ENCODE results near the gene SNCA. TPM values are rescaled to one million over a fixed set of nuclear protein-coding genes. Genes with fewer than 3 reads are reported as not detected.

Gene SNCA
- total RNA-seq, 2 experiments from 2014 or later: not detected

DNA sequence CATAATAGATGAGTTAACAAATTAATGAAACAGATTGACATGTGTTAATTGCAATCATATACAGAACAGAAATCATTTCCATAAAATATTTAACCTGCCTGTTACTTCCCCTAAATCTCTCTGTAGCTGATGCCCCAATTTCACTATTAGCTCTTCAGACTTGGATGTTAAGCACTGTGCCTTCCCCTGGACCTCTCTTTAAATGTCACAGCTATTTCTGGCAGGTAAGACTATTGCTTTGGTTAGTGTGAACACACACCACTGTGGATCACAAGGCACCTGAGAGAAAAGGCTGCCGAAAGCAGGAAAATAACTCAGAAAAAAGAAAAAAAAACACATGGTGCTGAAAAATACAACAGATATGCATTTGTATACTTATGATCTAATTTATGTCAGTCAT lies 91.3 kb downstream of the SNCA start:
- TF ChIP-seq, protein P1, sequence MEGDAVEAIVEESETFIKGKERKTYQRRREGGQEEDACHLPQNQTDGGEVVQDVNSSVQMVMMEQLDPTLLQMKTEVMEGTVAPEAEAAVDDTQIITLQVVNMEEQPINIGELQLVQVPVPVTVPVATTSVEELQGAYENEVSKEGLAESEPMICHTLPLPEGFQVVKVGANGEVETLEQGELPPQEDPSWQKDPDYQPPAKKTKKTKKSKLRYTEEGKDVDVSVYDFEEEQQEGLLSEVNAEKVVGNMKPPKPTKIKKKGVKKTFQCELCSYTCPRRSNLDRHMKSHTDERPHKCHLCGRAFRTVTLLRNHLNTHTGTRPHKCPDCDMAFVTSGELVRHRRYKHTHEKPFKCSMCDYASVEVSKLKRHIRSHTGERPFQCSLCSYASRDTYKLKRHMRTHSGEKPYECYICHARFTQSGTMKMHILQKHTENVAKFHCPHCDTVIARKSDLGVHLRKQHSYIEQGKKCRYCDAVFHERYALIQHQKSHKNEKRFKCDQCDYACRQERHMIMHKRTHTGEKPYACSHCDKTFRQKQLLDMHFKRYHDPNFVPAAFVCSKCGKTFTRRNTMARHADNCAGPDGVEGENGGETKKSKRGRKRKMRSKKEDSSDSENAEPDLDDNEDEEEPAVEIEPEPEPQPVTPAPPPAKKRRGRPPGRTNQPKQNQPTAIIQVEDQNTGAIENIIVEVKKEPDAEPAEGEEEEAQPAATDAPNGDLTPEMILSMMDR (IDR thresholded peaks at IDR 0.05): no peak
- intact Hi-C loops (cut with micrococcal nuclease): no loop called here
- CTCF ChIA-PET: no interaction called here

DNA sequence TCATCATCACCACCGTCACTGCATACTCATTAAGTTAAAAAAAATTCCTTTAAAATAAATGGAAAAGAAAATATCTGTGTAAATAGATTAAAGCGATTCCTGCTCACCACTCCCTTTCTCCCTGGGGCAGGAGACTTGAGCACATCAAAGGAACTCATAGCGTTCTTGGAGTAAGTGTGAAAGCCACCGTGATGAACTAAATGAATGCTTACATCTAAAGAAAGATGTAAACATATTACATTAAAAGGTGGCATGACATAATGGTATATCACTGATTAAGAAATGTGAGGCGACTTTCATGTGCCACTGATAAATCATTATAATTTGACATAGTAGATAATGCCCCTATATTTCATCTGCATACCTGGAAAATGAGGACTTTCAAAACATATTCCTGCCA lies 92.0 kb downstream of the SNCA start:
- CTCF ChIA-PET: no interaction called here
- POLR2A ChIA-PET: no interaction called here

More for the DNA sequence above, 91.3 kb downstream of the SNCA start:
- ATAC-seq (no peak), DNase-seq (no peak)
- H3K4me3 Mint-ChIP-seq: no peak overlapping the region
- H3K36me3 Mint-ChIP-seq (ENCODE audit: low read depth): no peaks in the 10 kb centered on the region
- no peaks in the 10 kb centered on the region for H3K9me3 Mint-ChIP-seq
- POLR2A ChIA-PET: no interaction called here
- no peaks in the 10 kb centered on the region for H3K4me1 Mint-ChIP-seq (ENCODE audit: low read depth)
- peaks cover 6% of the 10 kb centered on the region for H3K27me3 Mint-ChIP-seq
- no peak overlapping the region for H3K27ac Mint-ChIP-seq

DNA sequence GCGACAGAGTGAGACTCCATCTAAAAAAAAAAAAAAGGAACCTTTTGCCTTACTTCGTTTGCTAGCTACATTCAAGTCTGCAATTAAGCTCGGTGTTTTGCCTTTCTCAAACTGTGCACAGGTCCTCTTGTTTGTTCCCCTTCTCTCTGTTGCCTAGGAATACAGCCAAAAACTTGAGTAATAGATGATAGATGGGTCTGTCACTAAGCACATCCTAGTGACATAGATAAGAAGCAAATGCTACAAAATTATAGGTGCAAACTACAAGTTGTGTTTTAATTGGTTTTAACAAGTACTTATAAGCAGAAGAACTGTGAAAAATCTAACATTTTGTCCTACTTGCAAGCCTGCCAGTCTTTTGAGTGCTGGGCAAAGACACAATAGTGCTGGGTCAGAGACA lies 95.2 kb downstream of the SNCA start:
- ATAC-seq: no peak
- ChIA-PET CTCF (no interaction called here), POLR2A (no interaction called here)
- no peak overlapping the region for H3K27ac Mint-ChIP-seq
- peaks cover 4% of the 10 kb centered on the region for H3K27me3 Mint-ChIP-seq
- H3K4me3 Mint-ChIP-seq: no peak overlapping the region
- DNase-seq: no peak
- intact Hi-C loops (cut with micrococcal nuclease): no loop called here
- no peaks in the 10 kb centered on the region for H3K36me3 Mint-ChIP-seq (ENCODE audit: low read depth)
- H3K4me1 Mint-ChIP-seq (ENCODE audit: low read depth): no peaks in the 10 kb centered on the region
- no peaks in the 10 kb centered on the region for H3K9me3 Mint-ChIP-seq
- TF ChIP-seq, protein P1 (IDR thresholded peaks at IDR 0.05): no peak

More for the DNA sequence above, 92.0 kb downstream of the SNCA start:
- Mint-ChIP-seq H3K36me3 (ENCODE audit: low read depth) (no peaks in the 10 kb centered on the region), H3K4me1 (ENCODE audit: low read depth) (no peaks in the 10 kb centered on the region), H3K9me3 (no peaks in the 10 kb centered on the region), H3K27ac (no peak overlapping the region), H3K27me3 (peaks cover 4% of the 10 kb centered on the region), H3K4me3 (no peak overlapping the region)
- intact Hi-C loops (cut with micrococcal nuclease): no loop called here
- no peak for ATAC-seq
- DNase-seq: no peak
- TF ChIP-seq, protein P1 (IDR thresholded peaks at IDR 0.05): no peak

DNA sequence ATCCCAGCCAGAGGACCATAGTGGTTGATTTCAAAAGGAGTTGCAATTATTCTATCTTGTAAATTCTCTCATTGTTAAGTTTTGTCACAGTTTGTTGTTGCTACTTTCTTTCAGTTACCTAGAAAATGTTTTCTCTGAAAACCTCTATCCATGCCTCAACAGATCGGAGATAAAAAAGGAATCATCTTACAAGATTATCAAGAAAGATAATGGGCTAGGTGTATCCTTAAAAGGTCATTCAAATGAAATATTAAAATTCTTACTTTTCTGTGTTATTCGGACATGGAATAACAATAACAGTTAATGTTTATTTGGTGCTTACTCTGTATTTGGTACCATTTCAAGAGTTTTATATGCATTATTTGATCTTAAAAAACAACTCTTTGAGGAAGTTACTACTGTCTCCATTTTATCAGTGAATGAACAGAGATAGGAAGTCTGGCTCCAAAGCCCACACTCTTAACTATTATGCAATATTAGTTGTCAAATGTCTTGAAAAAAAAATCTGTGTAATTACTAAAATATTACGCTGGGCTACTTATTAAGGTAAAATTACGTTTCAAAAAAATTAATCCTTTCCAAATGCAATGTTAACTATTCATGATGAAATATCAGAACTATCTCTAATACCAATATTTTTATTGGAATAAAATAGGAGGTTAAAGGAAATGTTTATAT lies 97.5 kb downstream of the SNCA start:
- Mint-ChIP-seq H3K27ac (no peak overlapping the region), H3K36me3 (ENCODE audit: low read depth) (no peaks in the 10 kb centered on the region), H3K9me3 (no peaks in the 10 kb centered on the region), H3K27me3 (peaks cover 4% of the 10 kb centered on the region), H3K4me3 (no peak overlapping the region), H3K4me1 (ENCODE audit: low read depth) (no peaks in the 10 kb centered on the region)
- CTCF ChIA-PET: no interaction called here
- intact Hi-C loops (cut with micrococcal nuclease): no loop called here
- TF ChIP-seq, protein P1 (IDR thresholded peaks at IDR 0.05): no peak
- POLR2A ChIA-PET: no interaction called here
- ATAC-seq (no peak), DNase-seq (no peak)

DNA sequence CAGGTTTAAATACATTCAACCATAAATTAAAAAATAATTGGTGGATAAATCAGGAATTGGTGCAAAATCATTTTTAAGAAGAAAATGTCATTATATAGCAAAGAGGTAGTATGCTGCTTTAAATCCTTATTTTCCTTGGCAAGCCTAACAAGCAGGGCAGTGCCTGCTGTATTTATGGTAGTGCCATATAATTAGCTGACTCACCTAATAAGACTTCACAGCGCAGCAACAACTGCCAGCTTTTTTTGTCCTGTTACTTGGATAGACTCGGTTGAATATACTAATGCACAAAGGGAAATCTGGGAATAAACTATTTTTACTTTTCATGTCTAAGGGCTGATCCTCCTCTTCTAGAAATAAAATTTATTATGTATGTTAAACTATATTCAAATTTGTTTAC lies 99.1 kb downstream of the SNCA start:
- TF ChIP-seq, protein P1 (IDR thresholded peaks at IDR 0.05): no peak
- no peak overlapping the region for H3K4me3 Mint-ChIP-seq
- H3K27ac Mint-ChIP-seq: no peak overlapping the region
- no peaks in the 10 kb centered on the region for H3K9me3 Mint-ChIP-seq
- ChIA-PET POLR2A (no interaction called here), CTCF (no interaction called here)
- H3K27me3 Mint-ChIP-seq: peaks cover 4% of the 10 kb centered on the region
- H3K36me3 Mint-ChIP-seq (ENCODE audit: low read depth): no peaks in the 10 kb centered on the region
- no peaks in the 10 kb centered on the region for H3K4me1 Mint-ChIP-seq (ENCODE audit: low read depth)
- intact Hi-C loops (cut with micrococcal nuclease): no loop called here
- DNase-seq (no peak), ATAC-seq (no peak)
